KOPT-K1 (cell line): ENCODE results near the gene PIK3CB.

Experiments used
- H3K27ac ChIP-seq: fragments of 200-600 bp; sonication (generic); 2 replicates; pipeline ENCODE4 v1.5.1; 2016; ENCODE audit warnings: antibody characterized with exemption, mild to moderate bottlenecking, low read depth, low read length; ENCODE audit not compliant: poor library complexity, severe bottlenecking
- H3K36me3 ChIP-seq: fragments of 200-600 bp; sonication (generic); 2 replicates; pipeline ENCODE4 v1.5.1; 2017; ENCODE audit warnings: antibody characterized with exemption, mild to moderate bottlenecking, low read length, moderate library complexity; ENCODE audit not compliant: insufficient read depth
- H3K9me3 ChIP-seq: fragments of 200-600 bp; sonication (generic); 2 replicates; pipeline ENCODE4 v1.5.1; 2017; ENCODE audit warnings: antibody characterized with exemption, low read length, mild to moderate bottlenecking; ENCODE audit not compliant: insufficient read depth, poor library complexity, severe bottlenecking

The PIK3CB gene

DNA sequence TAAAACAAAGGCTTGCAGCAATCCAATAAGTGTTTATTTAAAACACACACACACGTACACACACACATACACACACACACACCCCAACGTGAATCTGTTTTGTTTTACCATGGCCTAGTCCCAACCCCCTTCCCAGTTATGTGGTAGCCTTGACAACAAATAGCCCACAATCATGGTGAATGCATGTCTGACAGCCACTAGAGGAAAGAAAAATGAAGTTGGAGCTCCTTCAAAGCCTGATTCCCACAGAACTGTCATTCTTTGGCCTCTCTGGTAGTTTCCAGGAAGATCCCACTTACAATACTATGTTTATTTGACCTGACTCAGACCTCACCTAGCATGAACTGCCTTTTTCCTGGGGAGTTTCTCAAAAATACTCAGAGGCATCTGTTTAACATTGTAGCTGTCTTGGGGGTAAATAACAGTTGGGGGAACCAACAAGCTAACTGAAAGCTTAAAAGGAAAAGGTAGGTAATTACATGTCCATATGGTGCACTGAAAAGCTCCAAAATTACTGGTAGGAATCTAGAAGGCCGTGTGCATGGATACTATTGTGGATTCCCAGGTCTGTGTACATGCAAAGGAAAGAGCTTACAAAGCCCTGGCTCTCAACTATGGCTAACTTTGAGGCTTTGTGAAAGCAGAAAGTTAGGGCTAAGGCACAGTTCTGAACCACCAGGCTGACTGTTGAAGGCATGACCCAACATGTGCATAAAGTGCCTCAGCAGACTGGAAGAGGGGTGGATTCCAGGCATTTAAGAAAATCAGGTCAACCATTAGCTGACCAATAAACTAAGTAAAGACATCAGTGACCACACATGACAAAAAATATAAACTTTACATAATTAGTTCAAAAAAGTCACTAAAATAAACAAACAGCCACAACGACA lies 160.8 kb downstream of the PIK3CB start:
- H3K36me3 ChIP-seq: peaks cover 19% of the 10 kb centered on the region; the same call in 1 of the 2 replicates
- no peak overlapping the region for H3K27ac ChIP-seq
- H3K9me3 ChIP-seq: peaks cover 27% of the 10 kb centered on the region

DNA sequence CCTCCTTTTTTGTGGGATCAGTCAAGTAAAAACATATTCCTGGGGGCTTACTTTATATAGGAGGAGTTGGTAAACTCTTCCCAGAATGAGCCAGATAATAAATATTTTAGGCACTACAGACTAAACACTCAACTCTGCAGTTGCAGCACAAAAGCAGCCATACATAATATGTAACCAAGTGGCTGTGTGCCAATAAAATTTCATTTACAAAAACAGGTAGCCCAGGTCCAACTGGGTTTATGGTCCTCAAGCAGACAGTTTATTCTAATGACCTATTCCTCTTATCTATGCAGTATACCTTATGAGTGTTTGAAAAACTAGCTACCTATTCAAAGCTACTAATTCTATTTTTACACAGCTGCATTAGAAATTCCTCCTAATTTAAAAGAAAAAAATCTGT lies 164.3 kb downstream of the PIK3CB start:
- peaks cover 9% of the 10 kb centered on the region for H3K9me3 ChIP-seq
- peaks cover 19% of the 10 kb centered on the region for H3K36me3 ChIP-seq
- H3K27ac ChIP-seq: no peak overlapping the region

DNA sequence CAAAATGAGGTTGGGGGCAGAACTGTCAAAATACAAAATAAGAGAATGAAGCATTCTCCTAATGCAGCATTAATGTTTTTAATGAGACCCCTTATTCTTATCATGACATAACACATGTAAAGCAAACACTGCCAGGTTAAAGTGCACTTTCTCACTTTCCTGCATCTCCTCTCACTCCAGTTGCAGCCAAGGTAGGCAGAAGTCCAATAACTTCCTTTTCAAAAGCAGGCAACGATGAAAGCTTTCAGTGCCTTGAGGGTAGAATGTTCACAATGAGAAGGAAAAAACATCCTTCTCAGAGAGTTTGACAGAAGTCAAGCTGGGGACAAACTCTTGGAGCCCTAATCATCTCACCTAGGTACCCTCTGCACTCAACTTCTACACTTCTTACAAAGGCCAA lies 166.6 kb downstream of the PIK3CB start:
- peaks cover 29% of the 10 kb centered on the region for H3K36me3 ChIP-seq
- H3K27ac ChIP-seq: no peak overlapping the region
- H3K9me3 ChIP-seq: no peaks in the 10 kb centered on the region

DNA sequence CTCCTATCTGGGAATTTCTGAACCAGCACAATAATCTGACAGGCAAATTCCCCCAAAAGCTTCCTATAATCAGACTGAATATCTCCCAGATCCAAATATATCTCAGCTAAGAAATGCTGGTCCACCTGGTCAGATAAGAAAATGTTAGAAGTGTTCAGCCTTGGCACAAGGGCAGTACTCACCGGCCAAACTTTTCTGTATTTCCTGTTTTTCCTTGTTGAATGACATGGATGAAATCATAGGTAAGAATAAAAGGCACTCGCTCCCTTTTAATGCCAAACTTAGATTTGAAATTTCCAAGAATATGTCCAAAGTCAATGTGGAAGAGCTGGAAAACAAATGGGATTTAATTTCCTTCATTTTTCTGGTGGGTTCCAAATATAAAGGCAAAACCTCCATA lies 177.2 kb downstream of the PIK3CB start:
- no peak overlapping the region for H3K27ac ChIP-seq
- H3K36me3 ChIP-seq: peaks cover 24% of the 10 kb centered on the region
- no peaks in the 10 kb centered on the region for H3K9me3 ChIP-seq

DNA sequence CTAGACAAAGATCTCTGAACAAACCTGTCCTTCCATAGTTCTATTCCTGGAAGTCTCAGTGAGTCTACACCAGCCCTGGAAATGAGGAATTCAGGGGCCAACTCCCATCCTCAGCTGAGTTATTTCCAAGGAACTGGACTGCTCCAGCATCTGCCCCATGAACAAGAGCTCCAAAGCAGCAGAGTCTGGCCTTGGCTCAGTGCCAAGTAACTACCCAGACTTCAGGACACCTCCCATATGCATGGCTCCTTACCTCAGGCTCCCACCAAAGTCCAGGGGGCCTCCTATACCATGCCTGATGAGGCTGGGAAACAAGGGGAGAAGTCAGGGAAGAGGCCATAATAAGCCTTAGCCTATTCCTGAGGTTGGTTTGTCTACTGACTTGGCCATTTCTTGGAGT lies 181.2 kb downstream of the PIK3CB start:
- Histone ChIP-seq H3K36me3 (peaks cover 42% of the 10 kb centered on the region), H3K27ac (no peak overlapping the region), H3K9me3 (peaks cover 15% of the 10 kb centered on the region)

DNA sequence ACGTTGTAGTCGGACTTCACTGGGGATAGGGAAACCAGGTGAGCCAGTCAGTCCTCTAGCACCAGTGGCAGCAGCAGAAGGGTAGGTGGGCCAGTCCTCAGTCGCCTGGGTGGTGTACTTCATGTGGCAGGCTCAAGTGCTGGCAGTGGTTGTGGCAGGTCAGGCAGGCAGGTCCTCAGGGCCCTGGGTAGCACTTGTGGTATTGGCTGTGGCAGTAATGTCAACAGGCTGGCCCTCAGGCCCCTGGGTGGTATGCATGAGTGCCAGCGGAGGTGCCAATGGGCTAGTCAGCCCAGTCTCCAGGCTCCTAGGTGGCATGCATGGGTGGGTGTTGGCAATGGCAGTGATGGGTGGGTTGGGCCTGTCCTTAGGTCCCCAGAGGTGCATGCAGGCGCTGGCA lies 185.6 kb downstream of the PIK3CB start:
- peaks cover 24% of the 10 kb centered on the region for H3K36me3 ChIP-seq
- peaks cover 33% of the 10 kb centered on the region for H3K9me3 ChIP-seq
- no peak overlapping the region for H3K27ac ChIP-seq

DNA sequence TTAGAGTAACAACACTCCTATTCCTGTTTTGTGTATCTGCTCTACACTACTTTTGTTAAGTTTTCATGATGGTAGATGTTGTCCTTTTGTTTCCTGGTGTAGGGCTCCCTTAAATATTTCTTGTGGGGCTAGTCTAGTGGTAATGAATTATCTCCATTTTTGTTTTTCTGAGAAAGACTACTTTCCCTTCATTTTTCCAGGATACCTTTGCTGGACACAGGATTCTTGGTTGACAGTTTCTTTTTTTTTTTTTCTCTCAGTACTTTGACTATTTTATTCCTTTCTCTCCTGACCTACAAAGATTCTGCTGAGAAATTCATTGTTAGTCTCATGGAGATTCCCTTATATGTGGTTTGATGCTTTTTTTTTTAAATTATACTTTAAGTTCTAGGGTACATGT lies 188.2 kb downstream of the PIK3CB start:
- Histone ChIP-seq H3K9me3 (peaks cover 45% of the 10 kb centered on the region), H3K27ac (no peak overlapping the region), H3K36me3 (peaks cover 18% of the 10 kb centered on the region)

DNA sequence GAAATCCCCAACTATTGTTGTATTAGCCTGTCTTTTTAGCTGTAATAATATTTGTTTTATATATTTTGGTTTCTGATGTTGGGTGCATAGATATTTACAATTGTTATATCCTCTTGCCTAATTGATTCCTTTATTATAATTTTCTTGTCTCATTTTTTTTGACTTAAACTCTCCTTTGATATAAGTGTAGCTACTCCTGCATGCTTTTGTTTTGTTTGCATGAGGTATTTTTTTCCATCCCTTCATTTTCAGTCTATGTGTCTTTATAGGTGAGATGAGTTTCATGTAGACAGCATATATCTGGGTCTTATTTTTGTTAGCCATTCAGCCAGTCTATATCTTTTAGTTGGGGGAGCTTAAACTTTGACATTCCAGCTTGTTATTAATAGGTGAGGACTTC lies 188.7 kb downstream of the PIK3CB start:
- H3K36me3 ChIP-seq: peaks cover 18% of the 10 kb centered on the region
- H3K9me3 ChIP-seq: peaks cover 45% of the 10 kb centered on the region
- H3K27ac ChIP-seq: no peak overlapping the region

DNA sequence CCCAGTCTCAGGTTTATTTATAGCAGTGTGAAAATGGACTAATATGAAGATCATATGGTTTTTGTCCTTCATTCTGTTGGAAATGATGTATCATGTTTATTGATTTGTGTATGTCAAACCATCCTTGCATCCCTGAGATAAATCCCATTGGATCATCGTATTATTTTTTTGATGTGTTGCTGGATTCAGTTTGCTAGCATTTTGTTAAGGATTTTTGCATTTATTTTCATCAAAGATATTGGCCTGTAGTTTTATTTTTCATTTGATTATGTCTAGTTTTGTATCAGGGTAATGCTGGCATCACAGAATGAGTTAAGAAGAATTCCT lies 191.8 kb downstream of the PIK3CB start:
- Histone ChIP-seq H3K27ac (no peak overlapping the region), H3K36me3 (no peaks in the 10 kb centered on the region), H3K9me3 (peaks cover 32% of the 10 kb centered on the region)

DNA sequence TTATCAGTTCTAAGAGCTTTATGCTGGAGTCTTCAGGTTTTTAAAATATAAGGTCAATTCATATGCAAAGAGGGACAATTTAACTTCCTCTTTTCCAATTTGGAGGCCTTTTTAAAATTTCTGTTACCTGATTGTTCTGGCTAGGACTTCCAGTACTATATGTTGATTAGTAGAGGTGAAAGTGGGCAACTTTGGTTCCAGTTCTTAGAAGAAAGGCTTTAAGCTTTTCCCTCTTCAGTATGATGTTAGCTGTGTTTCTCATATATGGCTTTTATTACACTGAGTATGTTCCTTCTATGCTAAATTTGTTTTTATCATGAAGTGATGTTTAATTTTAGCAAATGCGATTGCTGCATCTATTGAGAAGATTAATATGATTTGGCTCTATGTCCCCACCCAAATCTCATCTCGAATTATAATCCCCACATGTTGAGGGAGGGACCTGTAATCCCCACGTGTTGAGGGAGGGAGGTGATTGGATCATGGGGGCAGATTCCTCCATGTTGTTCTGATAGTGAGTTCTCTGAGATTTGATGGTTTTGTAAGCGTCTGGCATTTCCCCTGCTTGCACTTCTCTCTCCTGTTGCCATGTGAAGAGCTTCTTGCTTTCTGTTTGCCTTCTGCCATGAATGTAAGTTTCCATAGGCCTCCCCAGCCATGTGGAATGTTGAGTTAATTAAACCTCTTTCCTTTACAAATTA lies 192.4 kb downstream of the PIK3CB start:
- H3K9me3 ChIP-seq: peaks cover 31% of the 10 kb centered on the region
- no peaks in the 10 kb centered on the region for H3K36me3 ChIP-seq
- no peak overlapping the region for H3K27ac ChIP-seq

DNA sequence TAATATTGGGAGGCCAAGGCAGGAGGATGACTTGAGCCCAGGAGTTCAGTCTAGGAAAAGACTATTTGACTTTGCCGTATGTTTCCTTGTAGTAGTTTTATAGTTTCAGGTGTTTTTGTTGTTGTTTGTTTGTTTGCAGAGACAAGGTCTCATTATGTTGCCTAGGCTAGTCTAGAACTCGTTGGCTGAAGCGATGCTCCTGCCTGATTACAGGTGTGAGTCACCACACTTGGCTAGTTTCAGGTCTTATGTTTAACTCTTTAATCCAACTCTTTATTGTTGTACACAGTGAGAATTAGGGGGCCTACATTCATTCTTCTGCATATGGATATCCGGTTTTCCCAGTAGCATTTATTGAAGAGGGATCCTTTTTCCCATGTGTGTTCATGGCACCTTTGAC lies 194.2 kb downstream of the PIK3CB start:
- Histone ChIP-seq H3K36me3 (no peaks in the 10 kb centered on the region), H3K27ac (no peak overlapping the region), H3K9me3 (peaks cover 17% of the 10 kb centered on the region)

DNA sequence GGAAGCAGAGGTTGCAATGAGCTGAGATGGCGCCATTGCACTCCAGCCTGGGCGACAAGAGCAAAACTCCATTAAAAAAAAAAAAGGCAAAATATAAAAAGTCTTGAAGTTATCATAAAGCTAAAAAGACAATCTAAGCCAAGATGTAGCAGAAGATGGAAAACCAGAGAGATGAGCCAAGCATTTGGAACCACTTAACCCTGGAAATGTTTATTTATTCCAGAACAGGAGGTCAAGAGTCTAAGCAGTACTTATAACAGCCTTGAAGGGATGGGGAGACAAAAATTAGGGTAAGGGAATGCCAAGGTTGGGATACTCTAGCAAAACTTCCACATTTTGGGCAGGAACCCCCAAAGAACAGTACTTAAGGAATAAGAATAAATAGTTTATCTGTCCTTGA lies 196.1 kb downstream of the PIK3CB start:
- no peak overlapping the region for H3K27ac ChIP-seq
- H3K36me3 ChIP-seq: no peaks in the 10 kb centered on the region
- peaks cover 17% of the 10 kb centered on the region for H3K9me3 ChIP-seq

DNA sequence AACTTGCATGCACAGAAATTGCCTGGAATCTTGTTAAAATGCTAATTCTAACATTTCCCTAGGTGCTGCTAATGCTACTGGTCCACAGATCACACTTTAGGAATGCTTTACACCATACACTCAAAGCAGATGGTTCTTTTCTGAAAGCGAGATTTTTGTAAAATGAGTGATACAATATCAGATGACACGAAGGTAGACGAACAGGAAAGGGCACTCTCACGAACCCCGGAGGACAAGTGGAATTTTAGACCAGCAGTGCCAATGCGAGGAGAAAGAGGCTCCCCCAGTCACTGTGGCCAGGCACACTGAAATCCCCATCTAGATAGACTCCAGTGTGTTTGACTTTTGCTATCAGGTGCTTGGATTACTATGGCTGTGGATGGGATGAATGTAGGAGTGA lies 205.2 kb downstream of the PIK3CB start:
- Histone ChIP-seq H3K9me3 (no peaks in the 10 kb centered on the region), H3K27ac (no peak overlapping the region), H3K36me3 (no peaks in the 10 kb centered on the region)

DNA sequence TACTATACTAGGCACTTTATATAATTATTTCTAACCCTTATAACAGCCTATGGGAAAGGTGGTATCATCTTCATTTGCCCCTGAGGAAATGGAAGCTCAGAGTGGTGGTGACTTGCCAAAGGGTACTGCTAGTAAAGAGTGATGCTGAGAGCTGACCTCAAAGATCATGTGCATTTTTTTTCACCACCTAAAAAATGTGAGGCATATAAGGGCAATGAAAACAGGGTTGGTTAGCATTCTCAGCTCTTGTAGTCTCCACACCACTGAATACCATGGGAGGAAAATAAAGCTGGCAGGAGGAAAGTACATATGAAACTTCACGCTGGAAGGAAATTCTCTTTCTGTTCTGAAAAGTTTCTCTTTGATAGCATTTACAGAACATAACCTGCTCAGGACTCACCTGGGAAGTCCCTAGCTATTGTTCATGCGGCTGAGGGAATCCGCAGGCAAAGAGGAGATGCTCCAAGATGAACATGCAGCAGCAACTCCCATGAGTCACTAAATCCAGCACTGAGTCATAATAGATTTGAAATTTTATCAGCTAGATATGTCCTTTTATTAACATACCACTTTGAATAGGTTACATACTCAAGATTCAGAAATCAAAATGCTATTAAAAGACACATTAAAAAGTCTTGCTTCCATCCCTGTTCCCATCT lies 208.9 kb downstream of the PIK3CB start:
- H3K36me3 ChIP-seq: no peaks in the 10 kb centered on the region
- no peaks in the 10 kb centered on the region for H3K9me3 ChIP-seq
- no peak overlapping the region for H3K27ac ChIP-seq

DNA sequence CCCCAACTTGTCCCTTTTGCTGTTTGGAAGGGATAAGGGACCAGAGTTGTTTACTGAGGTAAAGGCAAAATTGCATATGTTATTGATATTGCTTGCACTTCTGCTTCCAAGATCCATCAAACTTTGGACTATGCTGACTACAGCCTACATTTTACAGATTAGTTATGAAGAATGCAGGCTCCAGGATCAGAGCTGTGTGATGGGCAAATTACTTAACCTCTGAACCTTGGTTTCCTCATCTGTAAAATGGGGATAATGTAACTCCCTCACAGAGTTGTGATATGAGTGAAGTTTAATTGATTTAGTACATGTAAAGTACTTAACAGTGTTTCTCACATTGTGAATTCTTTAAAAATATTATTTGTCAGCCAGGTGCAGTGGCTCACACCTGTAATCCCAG lies 210.2 kb downstream of the PIK3CB start:
- H3K9me3 ChIP-seq: no peaks in the 10 kb centered on the region
- no peak overlapping the region for H3K27ac ChIP-seq
- no peaks in the 10 kb centered on the region for H3K36me3 ChIP-seq
